B cell (primary cell): ENCODE results near the gene C3orf85.

Experiments used
- CTCF ChIP-seq: fragments of 200-600 bp; IDR thresholded peaks from one replicate; pipeline ENCODE4 v1.8.0; 2022; ENCODE audit warnings: antibody characterized with exemption, mild to moderate bottlenecking
- EZH2 ChIP-seq: IDR thresholded peaks from 2 replicates; pipeline ENCODE4 v1.6.1; 2012; ENCODE audit warnings: borderline replicate concordance, low read depth, mild to moderate bottlenecking, moderate library complexity, low read length; ENCODE audit not compliant: insufficient read depth, poor library complexity, severe bottlenecking

- no peak for TF ChIP-seq CTCF
- no peak for TF ChIP-seq EZH2
These were observed 35.0 kb downstream of the C3orf85 start for GRCh38 chr3:109171479-109171878.
